Measurements from ENCODE around the gene RTTN. TPM values are rescaled to one million over a fixed set of nuclear protein-coding genes. Genes with fewer than 3 reads are reported as not detected.

Gene RTTN
- total RNA-seq, 1 donor from 2014 or later = 9.4 TPM

DNA sequence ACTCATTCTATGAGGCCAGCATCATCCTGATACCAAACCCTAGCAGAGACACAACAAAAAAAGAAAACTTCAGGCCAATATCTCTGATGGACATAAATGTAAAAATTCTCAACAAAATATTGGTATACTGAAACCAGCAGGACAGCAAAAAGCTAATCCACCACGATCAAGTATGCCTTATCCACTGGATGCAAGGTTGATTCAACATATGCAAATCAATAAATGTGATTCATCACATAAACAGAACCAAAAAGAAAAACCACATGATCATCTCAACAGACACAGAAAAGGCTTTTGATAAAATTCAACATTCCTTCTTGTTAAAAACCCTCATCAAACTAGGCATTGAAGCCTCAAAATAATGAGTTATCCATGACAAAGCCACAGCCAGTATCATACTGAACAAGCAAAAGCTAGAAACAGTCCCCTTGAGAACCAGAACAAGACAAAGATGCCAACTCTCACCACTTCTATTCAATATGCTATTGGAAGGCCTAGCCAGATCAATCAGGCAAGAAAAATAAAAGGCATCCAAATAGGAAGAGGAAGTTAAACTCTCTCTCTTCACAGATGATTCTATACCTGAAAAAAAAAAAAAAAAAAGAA, 45.3 kb downstream of the RTTN start:
- DNase-seq (ENCODE audit: missing footprints) (no peak), ATAC-seq (no peak)
- intact Hi-C loops (cut with DNase I) = no loop called here

DNA sequence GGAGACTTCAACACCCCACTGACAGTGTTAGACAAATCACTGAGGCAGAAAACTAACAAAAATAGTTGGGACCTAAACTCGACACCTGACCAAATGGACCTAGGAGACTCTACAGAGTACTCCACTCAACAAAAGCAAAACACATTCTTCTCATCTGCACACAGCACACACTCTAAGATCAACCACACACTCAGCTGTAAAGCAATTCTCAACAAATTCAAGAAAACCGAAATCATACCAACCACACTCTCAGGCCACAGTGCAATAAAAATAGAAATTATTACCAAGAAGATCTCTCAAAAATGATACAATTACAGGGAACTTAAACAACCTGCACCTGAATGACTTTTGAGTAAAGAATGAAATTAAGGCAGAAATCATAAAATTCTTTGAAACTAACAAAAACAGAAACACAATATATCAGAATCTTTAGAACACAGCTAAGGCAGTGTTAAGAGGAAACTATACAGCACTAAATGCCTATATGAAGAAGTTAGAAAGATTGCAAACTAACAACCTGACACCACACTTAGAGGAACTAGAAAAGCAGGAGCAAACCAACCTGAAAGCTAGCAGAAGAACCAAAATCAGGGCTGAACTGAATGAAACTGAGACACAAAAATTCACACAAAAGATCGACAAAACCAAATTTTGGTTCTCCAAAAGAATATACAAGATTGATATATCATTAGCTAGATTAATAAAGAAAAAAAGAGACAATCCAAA, 46.3 kb downstream of the RTTN start:
- intact Hi-C loops (cut with DNase I) = no loop called here
- DNase-seq (ENCODE audit: missing footprints) (no peak), ATAC-seq (no peak)

GRCh38 chr18:70156886-70157285, 48.6 kb downstream of the RTTN start:
- DNase-seq (ENCODE audit: missing footprints) (no peak), ATAC-seq (no peak)
- intact Hi-C loops (cut with DNase I) = no loop called here

DNA sequence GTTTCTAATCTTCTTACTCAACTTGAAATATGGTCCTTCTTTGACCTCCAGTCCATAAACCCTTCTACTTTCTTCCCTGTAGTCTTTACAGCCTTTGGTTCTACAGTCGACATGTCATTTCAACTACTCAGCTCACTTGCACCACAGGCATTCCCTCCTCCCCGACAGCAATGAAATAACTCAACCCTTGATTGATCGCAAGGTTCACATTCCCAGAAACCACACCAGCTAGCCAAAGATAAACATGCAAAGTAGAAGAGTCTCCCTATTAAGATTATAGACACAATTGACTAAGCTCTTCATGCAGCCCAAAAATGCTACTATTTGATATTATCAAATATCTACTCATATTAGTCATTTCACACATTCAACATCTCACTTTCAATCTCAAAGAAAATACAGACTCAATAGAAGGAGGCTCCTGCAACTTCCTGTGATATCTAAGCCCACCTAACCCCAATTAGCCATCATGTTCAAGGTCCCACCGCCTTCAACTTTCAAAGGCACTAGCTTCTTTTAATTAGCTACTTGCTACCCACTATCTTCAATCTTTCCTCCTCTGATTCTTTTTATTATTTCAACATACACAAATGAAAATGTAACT, 50.8 kb downstream of the RTTN start:
- intact Hi-C loops (cut with DNase I) = no loop called here
- ATAC-seq (no peak), DNase-seq (ENCODE audit: missing footprints) (no peak)

DNA sequence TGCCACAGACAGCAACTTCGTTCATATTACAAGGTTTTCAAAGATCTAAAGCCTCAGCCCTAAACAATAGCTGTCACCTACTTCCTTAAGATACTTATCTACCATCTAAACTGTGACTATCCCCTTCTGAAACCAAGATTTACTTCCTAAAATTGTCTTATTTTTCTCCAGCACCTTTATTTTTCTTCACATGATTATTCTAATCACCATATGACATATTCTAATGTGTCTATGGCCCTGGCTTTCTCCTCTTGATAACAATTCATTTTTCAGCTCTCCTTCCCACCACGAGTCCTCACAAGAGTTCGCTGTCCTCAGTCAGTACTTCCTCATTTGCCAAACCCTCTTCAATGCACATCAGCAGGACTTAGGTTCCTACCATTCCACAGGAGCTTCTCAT, 53.9 kb downstream of the RTTN start:
- DNase-seq (ENCODE audit: missing footprints) (no peak), ATAC-seq (no peak)
- intact Hi-C loops (cut with DNase I) = no loop called here

GRCh38 chr18:70149616-70150301, 55.7 kb downstream of the RTTN start:
- intact Hi-C loops (cut with DNase I) = no loop called here
- ATAC-seq = no peak
- DNase-seq (ENCODE audit: missing footprints) = no peak

- intact Hi-C loops (cut with DNase I) = no loop called here
- no peak for DNase-seq (ENCODE audit: missing footprints)
- no peak for ATAC-seq
These were observed 56.3 kb downstream of the RTTN start for GRCh38 chr18:70149156-70149555.

- DNase-seq (ENCODE audit: missing footprints) (no peak), ATAC-seq (no peak)
- intact Hi-C loops (cut with DNase I) = no loop called here
These were observed 57.2 kb downstream of the RTTN start for GRCh38 chr18:70148039-70148938.

DNA sequence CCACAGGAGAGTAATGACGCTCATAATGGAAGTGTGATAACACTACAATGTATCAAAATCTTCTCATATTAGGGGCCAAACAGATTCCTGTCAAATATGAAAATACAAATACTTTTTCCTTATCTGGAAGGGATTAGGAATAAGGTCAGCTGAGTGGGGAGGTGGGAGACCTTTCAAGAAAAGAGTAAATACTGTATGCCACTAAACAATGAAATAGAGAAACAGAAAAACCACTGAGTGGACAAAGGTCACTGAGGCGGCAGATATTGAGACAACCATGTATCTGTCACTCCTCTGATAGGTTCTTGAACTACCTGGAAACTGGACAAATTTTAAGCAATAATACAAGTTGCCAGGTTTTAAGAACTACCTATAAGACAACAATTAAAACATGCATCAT, 59.3 kb downstream of the RTTN start:
- ATAC-seq (no peak), DNase-seq (ENCODE audit: missing footprints) (no peak)
- intact Hi-C loops (cut with DNase I) = no loop called here

DNA sequence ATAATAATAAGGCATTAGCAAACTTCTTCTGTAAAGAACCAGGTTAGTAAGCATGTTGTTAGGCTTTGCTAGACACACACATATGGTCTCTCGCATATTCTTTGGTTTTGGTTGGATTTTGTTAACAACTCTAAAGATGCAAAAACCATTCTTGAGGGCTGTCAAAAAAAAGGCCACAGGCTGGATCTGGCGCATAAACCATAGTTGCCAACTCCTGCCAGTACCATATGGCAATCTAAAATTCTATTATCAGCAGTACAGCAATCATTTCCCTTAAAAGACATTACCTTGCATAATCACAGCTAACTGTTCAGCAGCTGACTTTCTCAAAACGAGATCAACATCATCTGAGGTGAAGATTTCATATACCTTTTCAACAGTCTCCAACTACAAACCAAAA, 63.5 kb downstream of the RTTN start:
- no peak for DNase-seq (ENCODE audit: missing footprints)
- intact Hi-C loops (cut with DNase I) = no loop called here

GRCh38 chr18:70139138-70139537, 66.3 kb downstream of the RTTN start:
- intact Hi-C loops (cut with DNase I) = no loop called here
- ATAC-seq (no peak), DNase-seq (ENCODE audit: missing footprints) (no peak)

More for the DNA sequence above, 63.5 kb downstream of the RTTN start:
- no peak for ATAC-seq

DNA sequence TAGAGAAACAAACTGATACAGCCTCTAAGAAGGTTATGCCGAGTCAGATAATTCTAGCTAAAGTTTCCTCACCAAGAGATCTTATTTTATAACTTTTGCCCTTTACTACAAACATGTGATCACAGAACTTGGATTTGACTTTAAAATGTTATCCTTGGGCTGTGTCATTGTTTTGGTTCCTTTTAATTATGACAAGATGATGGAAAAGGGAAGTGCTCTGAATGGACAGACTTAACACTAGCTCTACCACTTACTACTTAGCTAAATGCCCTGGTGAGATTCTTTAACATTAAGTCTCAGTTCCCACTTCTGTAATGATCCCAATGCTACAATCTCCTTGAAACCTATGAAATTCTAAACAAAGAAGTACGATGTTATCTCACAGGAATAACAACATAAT, 69.9 kb downstream of the RTTN start:
- intact Hi-C loops (cut with DNase I) = no loop called here
- no peak for DNase-seq (ENCODE audit: missing footprints)
- no peak for ATAC-seq

DNA sequence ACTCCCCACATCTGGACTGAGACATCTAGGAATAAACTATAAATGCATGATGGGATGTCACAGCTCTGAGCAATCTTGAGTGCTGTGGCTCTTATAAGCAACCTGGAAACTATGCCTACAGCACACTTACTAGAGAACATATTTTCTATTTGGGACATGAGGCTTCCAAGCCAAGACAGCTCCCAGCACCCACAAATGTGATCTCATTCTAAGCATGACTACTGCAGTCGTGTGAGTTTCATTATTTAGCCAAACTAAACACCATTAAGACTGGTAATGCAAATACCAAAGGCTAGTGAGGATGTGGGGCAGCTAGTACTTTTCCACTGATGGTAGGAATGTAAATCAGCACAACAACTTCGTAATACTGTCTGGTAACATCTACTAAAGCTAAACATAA, 72.5 kb downstream of the RTTN start:
- intact Hi-C loops (cut with DNase I) = no loop called here
- no peak for ATAC-seq
- DNase-seq (ENCODE audit: missing footprints) = no peak

DNA sequence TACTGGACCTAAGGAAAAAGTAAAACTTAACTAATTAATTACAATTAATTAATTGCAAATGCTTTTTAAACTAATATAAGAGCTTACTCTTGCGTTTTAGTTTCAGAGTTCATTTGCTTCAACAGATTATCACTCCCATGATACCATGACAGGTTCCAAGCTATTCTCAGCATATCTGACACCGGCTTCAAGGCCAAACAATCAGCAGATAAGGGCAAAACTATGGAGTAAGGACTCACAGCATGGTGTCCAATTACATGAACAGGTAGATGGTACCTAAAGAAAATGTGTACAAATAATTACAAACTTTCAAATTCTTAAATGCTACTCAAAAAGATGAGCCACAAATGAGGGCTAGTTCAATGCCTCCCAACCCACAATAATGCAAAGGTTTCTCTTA, 77.2 kb downstream of the RTTN start:
- intact Hi-C loops (cut with DNase I) = no loop called here
- DNase-seq (ENCODE audit: missing footprints) = no peak
- no peak for ATAC-seq

DNA sequence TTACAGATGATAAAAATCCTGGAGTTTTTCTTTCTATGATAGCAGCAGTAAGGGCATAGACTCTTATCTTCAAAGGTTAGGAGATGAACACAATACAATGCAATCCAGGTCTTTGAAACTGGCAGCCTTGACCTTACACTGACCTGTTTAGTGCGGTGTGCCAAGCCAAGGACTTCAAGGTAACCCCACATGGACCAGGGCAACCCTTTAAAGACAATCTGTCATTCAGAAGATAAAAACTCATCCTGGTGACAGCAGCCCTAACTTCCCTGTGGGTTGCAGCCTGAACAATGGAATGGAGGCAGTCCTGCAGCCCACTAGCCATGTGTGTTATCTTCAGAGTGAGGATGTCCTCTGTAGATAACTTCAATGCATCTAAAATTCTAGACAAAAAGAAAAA, 78.1 kb downstream of the RTTN start:
- no peak for ATAC-seq
- DNase-seq (ENCODE audit: missing footprints) = no peak
- intact Hi-C loops (cut with DNase I) = no loop called here

DNA sequence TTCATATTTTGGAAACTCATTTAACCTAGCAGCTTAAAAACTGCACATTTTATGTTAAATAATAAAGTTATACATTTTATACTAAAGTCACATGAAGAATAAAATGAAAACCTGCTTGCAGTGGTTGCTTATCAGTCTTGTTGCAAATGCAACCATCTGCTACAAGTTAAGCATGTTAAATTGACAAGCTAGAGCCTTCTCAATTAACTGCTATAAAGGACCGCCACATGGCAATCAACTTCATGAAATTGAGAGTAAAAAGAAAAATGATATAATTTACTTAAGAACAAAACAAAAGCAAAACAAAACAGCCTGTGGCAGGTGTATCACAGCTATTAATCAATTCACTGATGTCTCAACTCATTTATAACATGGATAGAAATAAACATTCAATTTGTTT, 78.7 kb downstream of the RTTN start:
- intact Hi-C loops (cut with DNase I) = no loop called here
- ATAC-seq (no peak), DNase-seq (ENCODE audit: missing footprints) (no peak)

- no peak for ATAC-seq
- DNase-seq (ENCODE audit: missing footprints) = no peak
- intact Hi-C loops (cut with DNase I) = no loop called here
These were observed 81.3 kb downstream of the RTTN start for GRCh38 chr18:70124139-70124538.

- DNase-seq (ENCODE audit: missing footprints) (no peak), ATAC-seq (no peak)
- intact Hi-C loops (cut with DNase I) = no loop called here
These were observed 83.6 kb downstream of the RTTN start for GRCh38 chr18:70121842-70122241.

DNA sequence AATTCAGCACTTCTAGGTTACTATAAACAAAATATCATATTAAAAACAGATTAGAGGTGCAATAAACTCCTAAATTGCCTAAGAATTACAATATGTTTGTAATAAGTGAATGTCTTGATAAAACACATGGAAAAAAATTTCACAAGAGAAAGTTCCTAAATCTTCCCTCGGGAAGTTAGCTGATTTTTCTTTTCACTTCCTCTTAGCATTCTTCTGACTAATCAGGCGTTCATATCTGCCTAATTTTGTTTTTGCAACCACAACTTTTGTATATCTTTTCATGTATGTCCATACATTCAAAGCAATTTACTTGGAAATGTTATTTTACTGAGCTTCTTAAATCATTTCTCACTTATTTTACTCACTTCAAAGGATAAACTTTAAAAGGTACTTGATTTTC, 88.5 kb downstream of the RTTN start:
- intact Hi-C loops (cut with DNase I) = no loop called here
- DNase-seq (ENCODE audit: missing footprints) (no peak), ATAC-seq (no peak)
